ENCODE results near the gene CYREN.

DNA sequence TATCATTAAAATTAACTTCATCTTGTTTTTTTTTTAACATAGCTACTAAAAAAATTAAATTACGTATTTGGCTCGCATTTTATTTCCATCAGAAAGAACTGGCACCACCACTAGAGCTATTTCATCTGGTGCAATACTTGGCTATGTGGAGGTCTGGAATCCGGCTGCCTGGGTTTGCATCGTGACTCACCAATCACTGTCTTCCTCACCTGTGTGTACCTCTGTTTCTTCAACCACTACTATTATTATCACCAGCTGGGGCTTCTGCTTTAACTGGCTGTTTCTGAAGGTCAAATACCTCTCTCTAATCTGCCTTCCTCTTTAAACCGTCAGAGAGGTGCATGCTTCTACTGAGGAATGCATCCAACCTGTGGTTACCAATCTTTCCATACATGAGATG is 34.4 kb upstream of the CYREN start:
- no peak for TF ChIP-seq CTCF (IDR thresholded peaks at IDR 0.05)
- TF ChIP-seq PHF8 (IDR thresholded peaks at IDR 0.05; ENCODE audit: borderline replicate concordance, low read depth) = no peak
- no peak for TF ChIP-seq MAX (IDR thresholded peaks at IDR 0.05)
- no peak for TF ChIP-seq POLR2AphosphoS2 (conservative IDR thresholded peaks at IDR 0.05; ENCODE audit: low read length)
- no peak for TF ChIP-seq POLR2A (IDR thresholded peaks at IDR 0.05; ENCODE audit: low read length)
- no peak for TF ChIP-seq RARB (CRISPR knock-in tag; IDR thresholded peaks at IDR 0.05)
- no peak for TF ChIP-seq RAD21 (conservative IDR thresholded peaks at IDR 0.05 in 1 of 2, IDR thresholded peaks at IDR 0.05 in 1 of 2)
- TF ChIP-seq KDM1A (IDR thresholded peaks at IDR 0.05; ENCODE audit: low read depth) = no peak
- no peak for TF ChIP-seq HDAC2 (IDR thresholded peaks at IDR 0.05)

All from A549 (cell line).